ENCODE data around the gene MFAP3. TPM values are rescaled to one million over a fixed set of nuclear protein-coding genes. Genes with fewer than 3 reads are reported as not detected.

MFAP3 gene
- total and polyA plus RNA-seq, 10 of the 15 experiments (the other 5 are each of a cell fraction or from before 2014, with no cell fraction given): 2.5 to 22.9 (median 13.4) TPM

DNA sequence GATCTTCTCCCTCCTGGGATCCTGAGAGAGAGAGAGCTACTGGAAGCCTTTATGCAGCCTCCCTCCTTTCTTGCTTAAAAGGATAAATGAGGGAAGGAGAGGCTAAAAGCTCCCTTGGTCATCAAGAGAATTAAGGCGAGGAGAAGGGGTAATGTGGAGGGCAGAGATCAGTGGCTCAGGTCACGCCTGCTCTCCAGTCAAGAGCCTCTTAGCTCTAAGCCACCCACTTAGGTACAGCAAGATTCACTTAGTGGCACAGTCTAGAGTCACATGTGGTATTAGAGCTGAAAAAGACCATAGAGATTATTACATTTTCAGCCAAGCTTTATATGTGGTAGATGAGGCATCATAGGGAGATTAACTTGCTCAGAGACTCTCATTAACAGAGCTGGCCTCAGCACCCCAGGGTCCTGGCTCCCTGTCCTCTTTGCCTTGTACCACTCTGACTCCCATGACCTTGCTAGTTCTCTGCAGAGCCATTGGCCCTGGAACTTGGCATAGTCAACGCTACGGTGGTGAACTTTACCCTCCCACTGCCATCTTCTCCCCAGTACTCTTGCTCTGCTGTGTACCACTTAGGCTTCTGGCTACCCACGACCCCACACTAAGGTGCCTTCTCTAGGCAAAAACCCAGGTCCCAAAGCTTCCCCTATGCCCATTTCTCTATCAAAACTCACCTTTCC, 37.6 kb downstream of the MFAP3 start:
- in situ Hi-C loops (cut with MboI): loop anchor here (10.0 kb wide), 1 partner anchor 528 kb away; no protein-coding TSS in a partner anchor
- H2AFZ ChIP-seq (ENCODE audit: control insufficient read depth, low read depth, low read length): no peak overlapping the region
- CTCF ChIA-PET: interaction anchor here (1.3 to 2.5 kb wide), 4 partner anchors 16 to 328 kb away, joined by 3 to 13 read pairs (median 6); no protein-coding TSS in a partner anchor

More for the DNA sequence above, 37.6 kb downstream of the MFAP3 start:
- Histone ChIP-seq H3K27me3 (replicated peaks in 1 of 2; ENCODE audit: control insufficient read depth in 2 of 2, insufficient read depth in 2 of 2, low read length in 1 of 2) (0 out of 4 replicates have a peak, but pooled peaks cover 0 to 2% of the 10 kb centered on the region in 2 experiments), H3K9ac (ENCODE audit: control insufficient read depth, insufficient read depth, low read length) (no peak overlapping the region), H3K4me1 (ENCODE audit: control insufficient read depth, insufficient read depth, low read length) (no peaks in the 10 kb centered on the region), H3K4me3 (no peak overlapping the region), H3K4me2 (ENCODE audit: control insufficient read depth, insufficient read depth) (no peak overlapping the region), H4K20me1 (ENCODE audit: control insufficient read depth, insufficient read depth) (no peaks in the 10 kb centered on the region), H3K36me3 (ENCODE audit: control insufficient read depth in 2 of 2, insufficient read depth in 2 of 2, low read length in 1 of 2) (no peaks in the 10 kb centered on the region), H3K9me3 (replicated peaks; ENCODE audit: control insufficient read depth, insufficient read depth, low read length) (no peaks in the 10 kb centered on the region), H3K79me2 (ENCODE audit: control insufficient read depth, insufficient read depth, low read length) (no peaks in the 10 kb centered on the region), H3K27ac (ENCODE audit: control insufficient read depth, insufficient read depth) (no peak overlapping the region)
- TF ChIP-seq POU2F2 (IDR thresholded peaks at IDR 0.05; ENCODE audit: borderline replicate concordance, low read depth, low read length) (no peak), NFYB (IDR thresholded peaks at IDR 0.05; ENCODE audit: insufficient read depth, low read depth, low read length) (no peak), EZH2 (IDR thresholded peaks at IDR 0.05; ENCODE audit: borderline replicate concordance, control insufficient read depth, low read depth, low read length) (no peak), FOS (IDR thresholded peaks at IDR 0.05; ENCODE audit: borderline replicate concordance, extremely low read depth, insufficient read length) (no peak), SRF (IDR thresholded peaks at IDR 0.05; ENCODE audit: low read depth in 2 of 2, low read length in 2 of 2) (no peak), TCF3 (IDR thresholded peaks at IDR 0.05; ENCODE audit: borderline replicate concordance, insufficient read depth, low read depth, low read length) (no peak), NR2C1 (IDR thresholded peaks at IDR 0.05) (no peak), CREB1 (IDR thresholded peaks at IDR 0.05; ENCODE audit: low read depth) (no peak), MTA3 (IDR thresholded peaks at IDR 0.05; ENCODE audit: borderline replicate concordance, low read length) (no peak), PAX8 (IDR thresholded peaks at IDR 0.05) (no peak), ETV6 (conservative IDR thresholded peaks at IDR 0.05 in 1 of 2, IDR thresholded peaks at IDR 0.05 in 1 of 2; ENCODE audit: borderline replicate concordance in 1 of 2, low read depth in 1 of 2) (no peak), BHLHE40 (IDR thresholded peaks at IDR 0.05; ENCODE audit: borderline replicate concordance in 1 of 2, low read depth in 2 of 2, low read length in 1 of 2) (no peak)
- TF ChIP-seq, protein P1, sequence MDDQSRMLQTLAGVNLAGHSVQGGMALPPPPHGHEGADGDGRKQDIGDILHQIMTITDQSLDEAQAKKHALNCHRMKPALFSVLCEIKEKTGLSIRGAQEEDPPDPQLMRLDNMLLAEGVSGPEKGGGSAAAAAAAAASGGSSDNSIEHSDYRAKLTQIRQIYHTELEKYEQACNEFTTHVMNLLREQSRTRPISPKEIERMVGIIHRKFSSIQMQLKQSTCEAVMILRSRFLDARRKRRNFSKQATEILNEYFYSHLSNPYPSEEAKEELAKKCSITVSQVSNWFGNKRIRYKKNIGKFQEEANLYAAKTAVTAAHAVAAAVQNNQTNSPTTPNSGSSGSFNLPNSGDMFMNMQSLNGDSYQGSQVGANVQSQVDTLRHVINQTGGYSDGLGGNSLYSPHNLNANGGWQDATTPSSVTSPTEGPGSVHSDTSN (IDR thresholded peaks at IDR 0.05; ENCODE audit: insufficient replicate concordance, low read depth, low read length): no peak
- TF ChIP-seq, protein P2, sequence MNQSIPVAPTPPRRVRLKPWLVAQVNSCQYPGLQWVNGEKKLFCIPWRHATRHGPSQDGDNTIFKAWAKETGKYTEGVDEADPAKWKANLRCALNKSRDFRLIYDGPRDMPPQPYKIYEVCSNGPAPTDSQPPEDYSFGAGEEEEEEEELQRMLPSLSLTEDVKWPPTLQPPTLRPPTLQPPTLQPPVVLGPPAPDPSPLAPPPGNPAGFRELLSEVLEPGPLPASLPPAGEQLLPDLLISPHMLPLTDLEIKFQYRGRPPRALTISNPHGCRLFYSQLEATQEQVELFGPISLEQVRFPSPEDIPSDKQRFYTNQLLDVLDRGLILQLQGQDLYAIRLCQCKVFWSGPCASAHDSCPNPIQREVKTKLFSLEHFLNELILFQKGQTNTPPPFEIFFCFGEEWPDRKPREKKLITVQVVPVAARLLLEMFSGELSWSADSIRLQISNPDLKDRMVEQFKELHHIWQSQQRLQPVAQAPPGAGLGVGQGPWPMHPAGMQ (IDR thresholded peaks at IDR 0.05; ENCODE audit: borderline replicate concordance): no peak
- WGBS (ENCODE audit: insufficient coverage, insufficient replicate concordance, low lambda C conversion rate, missing lambda C conversion rate): 56% methylated on average over 5 of the region's 5 CpGs
- BruUV-seq (replicated peaks): no TSS peak
- intact Hi-C loops (cut with micrococcal nuclease; ENCODE audit: unreplicated experiment): no loop called here
- no peak for DNase-seq (ENCODE audit: low read depth, low spot score)
- no peak for ATAC-seq
- no peak for FAIRE-seq
- POLR2A ChIA-PET: interaction anchor here (0.6 kb wide), 1 partner anchor 16 kb away, joined by 4 read pairs; no protein-coding TSS in a partner anchor
- SMC1A ChIA-PET (ENCODE audit: uncharacterized antibody, unreplicated experiment): interaction anchor here (0.7 to 7.1 kb wide), 8 partner anchors 10 to 535 kb away, joined by 3 to 129 read pairs (median 3); no protein-coding TSS in a partner anchor
- RAD21 ChIA-PET (ENCODE audit: unreplicated experiment): interaction anchor here (2.3 kb wide), 1 partner anchor 161 kb away, joined by 7 read pairs; no protein-coding TSS in a partner anchor

Measured in GM12878 (cell line).